Measurements from ENCODE around the gene YPEL2. TPM values are rescaled to one million over a fixed set of nuclear protein-coding genes. Genes with fewer than 3 reads are reported as not detected.
A peak's percentile ranks its signal among the peaks of the same experiment; 100 is the strongest.

Gene YPEL2
- total RNA-seq, 1 donor from 2014 or later, result 21.9 TPM

- Histone ChIP-seq H3K4me1 (ENCODE audit: control insufficient read depth in 3 of 3, insufficient read depth in 3 of 3, low read length in 3 of 3) (peaks cover 69 to 85% (median 80%) of the 10 kb centered on the region in 3 donors), H3K9ac (ENCODE audit: low read depth in 1 of 3, low read length in 3 of 3) (peak overlapping the region in 1 of 3 donors; percentile 16), H3K9me3 (ENCODE audit: control insufficient read depth in 3 of 3, low read length in 3 of 3) (no peaks in the 10 kb centered on the region), H3K27ac (ENCODE audit: low read depth, low read length) (peak overlapping the region; percentile 28), H3K36me3 (ENCODE audit: control insufficient read depth in 3 of 3, insufficient read depth in 3 of 3, low read length in 3 of 3) (peaks cover 0 to 10% (median 3%) of the 10 kb centered on the region in 3 donors), H3K27me3 (ENCODE audit: control insufficient read depth in 3 of 3, insufficient read depth in 3 of 3, low read length in 3 of 3) (no peaks in the 10 kb centered on the region), H3K4me3 (ENCODE audit: low read length in 3 of 3) (no peak overlapping the region)
Measured at GRCh38 chr17:59341922-59342321, 10.5 kb downstream of the YPEL2 start.

GRCh38 chr17:59342681-59343131 lies 11.3 kb downstream of the YPEL2 start:
- H3K4me3 ChIP-seq (ENCODE audit: low read length in 3 of 3), result no peak overlapping the region
- H3K9ac ChIP-seq (ENCODE audit: low read depth in 1 of 3, low read length in 3 of 3), result peak overlapping the region in 2 of 3 donors; percentile 30 to 41
- H3K9me3 ChIP-seq (ENCODE audit: control insufficient read depth in 3 of 3, low read length in 3 of 3), result no peaks in the 10 kb centered on the region
- H3K4me1 ChIP-seq (ENCODE audit: control insufficient read depth in 3 of 3, insufficient read depth in 3 of 3, low read length in 3 of 3), result peaks cover 72 to 90% (median 87%) of the 10 kb centered on the region in 3 donors
- no peaks in the 10 kb centered on the region for H3K27me3 ChIP-seq (ENCODE audit: control insufficient read depth in 3 of 3, insufficient read depth in 3 of 3, low read length in 3 of 3)
- peaks cover 0 to 13% (median 3%) of the 10 kb centered on the region in 3 donors for H3K36me3 ChIP-seq (ENCODE audit: control insufficient read depth in 3 of 3, insufficient read depth in 3 of 3, low read length in 3 of 3)
- H3K27ac ChIP-seq (ENCODE audit: low read depth, low read length), result peak overlapping the region; percentile 28

GRCh38 chr17:59345476-59345875 lies 14.0 kb downstream of the YPEL2 start:
- H3K4me1 ChIP-seq (ENCODE audit: control insufficient read depth in 3 of 3, insufficient read depth in 3 of 3, low read length in 3 of 3), result peaks cover 62 to 84% (median 76%) of the 10 kb centered on the region in 3 donors
- no peaks in the 10 kb centered on the region for H3K27me3 ChIP-seq (ENCODE audit: control insufficient read depth in 3 of 3, insufficient read depth in 3 of 3, low read length in 3 of 3)
- no peak overlapping the region for H3K4me3 ChIP-seq (ENCODE audit: low read length in 3 of 3)
- H3K27ac ChIP-seq (ENCODE audit: low read depth, low read length), result no peak overlapping the region
- no peaks in the 10 kb centered on the region for H3K9me3 ChIP-seq (ENCODE audit: control insufficient read depth in 3 of 3, low read length in 3 of 3)
- H3K9ac ChIP-seq (ENCODE audit: low read depth in 1 of 3, low read length in 3 of 3), result no peak overlapping the region
- peaks cover 0 to 13% (median 0%) of the 10 kb centered on the region in 3 donors for H3K36me3 ChIP-seq (ENCODE audit: control insufficient read depth in 3 of 3, insufficient read depth in 3 of 3, low read length in 3 of 3)

- H3K4me3 ChIP-seq (ENCODE audit: low read length in 3 of 3), result no peak overlapping the region
- H3K9ac ChIP-seq (ENCODE audit: low read depth in 1 of 3, low read length in 3 of 3), result no peak overlapping the region
- H3K36me3 ChIP-seq (ENCODE audit: control insufficient read depth in 3 of 3, insufficient read depth in 3 of 3, low read length in 3 of 3), result peaks cover 0 to 13% (median 0%) of the 10 kb centered on the region in 3 donors
- H3K27me3 ChIP-seq (ENCODE audit: control insufficient read depth in 3 of 3, insufficient read depth in 3 of 3, low read length in 3 of 3), result no peaks in the 10 kb centered on the region
- H3K27ac ChIP-seq (ENCODE audit: low read depth, low read length), result no peak overlapping the region
- H3K9me3 ChIP-seq (ENCODE audit: control insufficient read depth in 3 of 3, low read length in 3 of 3), result no peaks in the 10 kb centered on the region
- peaks cover 69 to 89% (median 80%) of the 10 kb centered on the region in 3 donors for H3K4me1 ChIP-seq (ENCODE audit: control insufficient read depth in 3 of 3, insufficient read depth in 3 of 3, low read length in 3 of 3)
Measured at GRCh38 chr17:59346341-59346740, 14.9 kb downstream of the YPEL2 start.

- peaks cover 69 to 89% (median 80%) of the 10 kb centered on the region in 3 donors for H3K4me1 ChIP-seq (ENCODE audit: control insufficient read depth in 3 of 3, insufficient read depth in 3 of 3, low read length in 3 of 3)
- peaks cover 0 to 13% (median 0%) of the 10 kb centered on the region in 3 donors for H3K36me3 ChIP-seq (ENCODE audit: control insufficient read depth in 3 of 3, insufficient read depth in 3 of 3, low read length in 3 of 3)
- H3K27ac ChIP-seq (ENCODE audit: low read depth, low read length), result no peak overlapping the region
- H3K4me3 ChIP-seq (ENCODE audit: low read length in 3 of 3), result no peak overlapping the region
- H3K9me3 ChIP-seq (ENCODE audit: control insufficient read depth in 3 of 3, low read length in 3 of 3), result no peaks in the 10 kb centered on the region
- H3K27me3 ChIP-seq (ENCODE audit: control insufficient read depth in 3 of 3, insufficient read depth in 3 of 3, low read length in 3 of 3), result no peaks in the 10 kb centered on the region
- no peak overlapping the region for H3K9ac ChIP-seq (ENCODE audit: low read depth in 1 of 3, low read length in 3 of 3)
Measured at GRCh38 chr17:59346876-59347407, 15.5 kb downstream of the YPEL2 start.

- H3K36me3 ChIP-seq (ENCODE audit: control insufficient read depth in 3 of 3, insufficient read depth in 3 of 3, low read length in 3 of 3), result peaks cover 0 to 13% (median 2%) of the 10 kb centered on the region in 3 donors
- no peaks in the 10 kb centered on the region for H3K9me3 ChIP-seq (ENCODE audit: control insufficient read depth in 3 of 3, low read length in 3 of 3)
- no peak overlapping the region for H3K9ac ChIP-seq (ENCODE audit: low read depth in 1 of 3, low read length in 3 of 3)
- peaks cover 69 to 89% (median 80%) of the 10 kb centered on the region in 3 donors for H3K4me1 ChIP-seq (ENCODE audit: control insufficient read depth in 3 of 3, insufficient read depth in 3 of 3, low read length in 3 of 3)
- H3K27ac ChIP-seq (ENCODE audit: low read depth, low read length), result no peak overlapping the region
- H3K27me3 ChIP-seq (ENCODE audit: control insufficient read depth in 3 of 3, insufficient read depth in 3 of 3, low read length in 3 of 3), result no peaks in the 10 kb centered on the region
- no peak overlapping the region for H3K4me3 ChIP-seq (ENCODE audit: low read length in 3 of 3)
Measured at GRCh38 chr17:59347975-59348391, 16.5 kb downstream of the YPEL2 start.

GRCh38 chr17:59349178-59349577 lies 17.7 kb downstream of the YPEL2 start:
- Histone ChIP-seq H3K4me3 (ENCODE audit: low read length in 3 of 3) (no peak overlapping the region), H3K4me1 (ENCODE audit: control insufficient read depth in 3 of 3, insufficient read depth in 3 of 3, low read length in 3 of 3) (peaks cover 70 to 89% (median 80%) of the 10 kb centered on the region in 3 donors), H3K9ac (ENCODE audit: low read depth in 1 of 3, low read length in 3 of 3) (no peak overlapping the region), H3K9me3 (ENCODE audit: control insufficient read depth in 3 of 3, low read length in 3 of 3) (no peaks in the 10 kb centered on the region), H3K36me3 (ENCODE audit: control insufficient read depth in 3 of 3, insufficient read depth in 3 of 3, low read length in 3 of 3) (peaks cover 8 to 20% (median 8%) of the 10 kb centered on the region in 3 donors), H3K27ac (ENCODE audit: low read depth, low read length) (no peak overlapping the region), H3K27me3 (ENCODE audit: control insufficient read depth in 3 of 3, insufficient read depth in 3 of 3, low read length in 3 of 3) (no peaks in the 10 kb centered on the region)

- Histone ChIP-seq H3K27ac (ENCODE audit: low read depth, low read length) (peak overlapping the region; percentile 42), H3K36me3 (ENCODE audit: control insufficient read depth in 3 of 3, insufficient read depth in 3 of 3, low read length in 3 of 3) (peaks cover 12 to 24% (median 24%) of the 10 kb centered on the region in 3 donors), H3K9me3 (ENCODE audit: control insufficient read depth in 3 of 3, low read length in 3 of 3) (no peaks in the 10 kb centered on the region), H3K4me3 (ENCODE audit: low read length in 3 of 3) (peak overlapping the region in 1 of 3 donors; percentile 0), H3K27me3 (ENCODE audit: control insufficient read depth in 3 of 3, insufficient read depth in 3 of 3, low read length in 3 of 3) (no peaks in the 10 kb centered on the region), H3K4me1 (ENCODE audit: control insufficient read depth in 3 of 3, insufficient read depth in 3 of 3, low read length in 3 of 3) (peaks cover 77 to 84% (median 84%) of the 10 kb centered on the region in 3 donors), H3K9ac (ENCODE audit: low read depth in 1 of 3, low read length in 3 of 3) (peak overlapping the region in 1 of 3 donors; percentile 11)
Measured at GRCh38 chr17:59353106-59353854, 21.8 kb downstream of the YPEL2 start.

- H3K9ac ChIP-seq (ENCODE audit: low read depth in 1 of 3, low read length in 3 of 3), result peak overlapping the region in 2 of 3 donors; percentile 11 to 28
- no peak overlapping the region for H3K4me3 ChIP-seq (ENCODE audit: low read length in 3 of 3)
- peak overlapping the region; percentile 42 for H3K27ac ChIP-seq (ENCODE audit: low read depth, low read length)
- peaks cover 78 to 85% (median 83%) of the 10 kb centered on the region in 3 donors for H3K4me1 ChIP-seq (ENCODE audit: control insufficient read depth in 3 of 3, insufficient read depth in 3 of 3, low read length in 3 of 3)
- no peaks in the 10 kb centered on the region for H3K9me3 ChIP-seq (ENCODE audit: control insufficient read depth in 3 of 3, low read length in 3 of 3)
- peaks cover 12 to 26% (median 24%) of the 10 kb centered on the region in 3 donors for H3K36me3 ChIP-seq (ENCODE audit: control insufficient read depth in 3 of 3, insufficient read depth in 3 of 3, low read length in 3 of 3)
- H3K27me3 ChIP-seq (ENCODE audit: control insufficient read depth in 3 of 3, insufficient read depth in 3 of 3, low read length in 3 of 3), result no peaks in the 10 kb centered on the region
Measured at GRCh38 chr17:59353936-59354755, 22.7 kb downstream of the YPEL2 start.

All from skeletal muscle tissue (tissue), 4 donors.